NT2/D1 (cell line): Measurements from ENCODE around the gene BRINP3.

Source experiments
- SUZ12 ChIP-seq: IDR thresholded peaks from 2 replicates; pipeline ENCODE4 v1.6.1; 2011; ENCODE audit not compliant: insufficient read length, insufficient read depth; ENCODE audit errors: extremely low read depth
- YY1 ChIP-seq: IDR thresholded peaks from 2 replicates; pipeline ENCODE4 v1.6.1; 2011; ENCODE audit not compliant: insufficient read length, insufficient read depth
- ZNF274 ChIP-seq: IDR thresholded peaks from 2 replicates; pipeline ENCODE4 v1.6.1; 2011; ENCODE audit warnings: mild to moderate bottlenecking, low read depth, low read length

- TF ChIP-seq YY1 (no peak), ZNF274 (no peak), SUZ12 (no peak)
These were observed 309.4 kb downstream of the BRINP3 start for GRCh38 chr1:190168116-190168892.
